ENCODE results near the gene MRAP2. TPM values are rescaled to one million over a fixed set of nuclear protein-coding genes. Genes with fewer than 3 reads are reported as not detected.

The MRAP2 gene
- total and polyA plus RNA-seq, 2 of the 13 experiments (the other 11 are each of a cell fraction or from before 2014, with no cell fraction given), result 0.33 to 3.5 TPM

- peaks cover 0 to 30% of the 10 kb centered on the region in 2 experiments for H3K27me3 ChIP-seq (ENCODE audit: control insufficient read depth in 1 of 2, insufficient read depth in 2 of 2, low read length in 2 of 2)
- CTCF ChIA-PET (ENCODE audit: low intra/inter-chr PET ratio, low total read pairs), result no interaction called here
- in situ Hi-C loops (cut with HindIII; ENCODE audit: extremely low pct_ligation_motif_present, low pct_unique_long_range_greater_than_20kb), result no loop called here
- DNase-seq (ENCODE audit: low spot score), result no peak
- H3K4me2 ChIP-seq (ENCODE audit: low read depth, low read length), result no peak overlapping the region
- no peak overlapping the region for H2AFZ ChIP-seq (ENCODE audit: low read length)
- no peak overlapping the region for H3K27ac ChIP-seq (ENCODE audit: extremely low read length, insufficient read depth, low read length)
- WGBS (ENCODE audit: low lambda C conversion rate), result 75% methylated on average over 6 of the region's 6 CpGs
- no peaks in the 10 kb centered on the region for H3K9me3 ChIP-seq (ENCODE audit: low read length)
- intact Hi-C loops (cut with micrococcal nuclease; ENCODE audit: unreplicated experiment), result no loop called here
- H3K36me3 ChIP-seq (replicated peaks in 1 of 2; ENCODE audit: control insufficient read depth in 1 of 2, insufficient read depth in 2 of 2, low read length in 2 of 2), result no peaks in the 10 kb centered on the region
- H3K9ac ChIP-seq (ENCODE audit: insufficient read depth, low read depth, low read length), result no peak overlapping the region
- H3K4me3 ChIP-seq (replicated peaks in 1 of 3; ENCODE audit: insufficient read depth in 1 of 3, low read depth in 2 of 3, low read length in 3 of 3), result no peak overlapping the region
- H3K4me1 ChIP-seq (ENCODE audit: insufficient read depth, low read length), result 0 out of 2 replicates have a peak, but pooled peaks cover 5% of the 10 kb centered on the region
- H4K20me1 ChIP-seq (ENCODE audit: insufficient read depth, low read length), result no peaks in the 10 kb centered on the region
- ATAC-seq, result no peak
- BruUV-seq (replicated peaks), result no TSS peak
- no peaks in the 10 kb centered on the region for H3K79me2 ChIP-seq (ENCODE audit: insufficient read depth, low read length)
- FAIRE-seq, result no peak
- POLR2A ChIA-PET, result no interaction called here
- TF ChIP-seq ZNF264 (CRISPR knock-in tag; IDR thresholded peaks at IDR 0.05) (no peak), ZNF691 (CRISPR knock-in tag; IDR thresholded peaks at IDR 0.05; ENCODE audit: borderline replicate concordance, low read depth) (no peak), ZNF747 (CRISPR knock-in tag; IDR thresholded peaks at IDR 0.05; ENCODE audit: borderline replicate concordance) (no peak), GMEB2 (CRISPR knock-in tag; IDR thresholded peaks at IDR 0.05; ENCODE audit: low read depth) (no peak), SCMH1 (CRISPR knock-in tag; IDR thresholded peaks at IDR 0.05; ENCODE audit: borderline replicate concordance) (no peak), NR2F6 (IDR thresholded peaks at IDR 0.05) (no peak), NR2F6 (CRISPR knock-in tag; IDR thresholded peaks at IDR 0.05) (no peak), KIAA2018 (CRISPR knock-in tag; IDR thresholded peaks at IDR 0.05; ENCODE audit: borderline replicate concordance) (no peak), SMAD3 (CRISPR knock-in tag; IDR thresholded peaks at IDR 0.05) (no peak), ZNF562 (CRISPR knock-in tag; IDR thresholded peaks at IDR 0.05; ENCODE audit: borderline replicate concordance) (no peak), CCAR2 (optimal IDR thresholded peaks at IDR 0.05; ENCODE audit: low read depth, low read length) (no peak), ZNF468 (CRISPR knock-in tag; IDR thresholded peaks at IDR 0.05) (no peak), MTA1 (CRISPR knock-in tag; IDR thresholded peaks at IDR 0.05; ENCODE audit: borderline replicate concordance) (no peak), CC2D1A (CRISPR knock-in tag; IDR thresholded peaks at IDR 0.05) (no peak), REXO4 (CRISPR knock-in tag; IDR thresholded peaks at IDR 0.05; ENCODE audit: borderline replicate concordance) (no peak), TMF1 (CRISPR knock-in tag; IDR thresholded peaks at IDR 0.05; ENCODE audit: low read depth) (no peak)
These were observed 1.9 kb downstream of the MRAP2 start for GRCh38 chr6:84035484-84035883.
